ENCODE results near the gene IL1R2.
"Not testable (repeated sequence)": the region's sequence is repeated elsewhere in the genome, so short reads cannot be mapped to it uniquely, and the experiment has no call there.

The IL1R2 gene

GRCh38 chr2:102000813-102001766 is 9.3 kb downstream of the IL1R2 start:
- no peak for DNase-seq

GRCh38 chr2:102001767-102002142 is 10.0 kb downstream of the IL1R2 start:
- DNase-seq, result no peak

GRCh38 chr2:102002228-102002627 is 10.5 kb downstream of the IL1R2 start:
- no peak for DNase-seq

- DNase-seq, result not testable (repeated sequence)
These were observed 11.1 kb downstream of the IL1R2 start for GRCh38 chr2:102002909-102003308.

GRCh38 chr2:102003696-102004095 is 11.9 kb downstream of the IL1R2 start:
- no peak for DNase-seq

GRCh38 chr2:102004581-102004980 is 12.8 kb downstream of the IL1R2 start:
- DNase-seq, result no peak

- no peak for DNase-seq
These were observed 13.7 kb downstream of the IL1R2 start for GRCh38 chr2:102005449-102005848.

- DNase-seq, result no peak
These were observed 14.5 kb downstream of the IL1R2 start for GRCh38 chr2:102005989-102006885.

GRCh38 chr2:102006886-102007278 is 15.1 kb downstream of the IL1R2 start:
- DNase-seq, result no peak

GRCh38 chr2:102008490-102008889 is 16.7 kb downstream of the IL1R2 start:
- no peak for DNase-seq

- no peak for DNase-seq
These were observed 17.8 kb downstream of the IL1R2 start for GRCh38 chr2:102009557-102009956.

- DNase-seq, result no peak
These were observed 19.1 kb downstream of the IL1R2 start for GRCh38 chr2:102010902-102011301.

- DNase-seq, result no peak
These were observed 20.4 kb downstream of the IL1R2 start for GRCh38 chr2:102012061-102012614.

GRCh38 chr2:102013206-102014040 is 21.7 kb downstream of the IL1R2 start:
- DNase-seq, result no peak

- DNase-seq, result no peak
These were observed 22.2 kb downstream of the IL1R2 start for GRCh38 chr2:102014041-102014345.

- no peak for DNase-seq
These were observed 23.6 kb downstream of the IL1R2 start for GRCh38 chr2:102015399-102015798.

GRCh38 chr2:102016399-102016955 is 24.7 kb downstream of the IL1R2 start:
- no peak for DNase-seq

GRCh38 chr2:102018823-102019445 is 27.2 kb downstream of the IL1R2 start:
- no peak for DNase-seq

GRCh38 chr2:102020596-102021170 is 28.9 kb downstream of the IL1R2 start:
- DNase-seq, result peak; percentile 45

GRCh38 chr2:102021779-102022178 is 30.0 kb downstream of the IL1R2 start:
- no peak for DNase-seq

- no peak for DNase-seq
These were observed 31.3 kb downstream of the IL1R2 start for GRCh38 chr2:102022884-102023539.

All from NCI-H1694 (cell line).